ENCODE measurements around the gene ARHGAP26.

GRCh38 chr5:142954455-142954854, 184.3 kb downstream of the ARHGAP26 start:
- TF ChIP-seq EP300 (IDR thresholded peaks at IDR 0.05; ENCODE audit: low read depth) (no peak), CTCF (IDR thresholded peaks at IDR 0.05) (no peak)
